HG02981 (cell line): Measurements from ENCODE around the gene CRISPLD2.

Source experiments
- ATAC-seq: cut with Tn5 transposase; IDR thresholded peaks from one replicate; pipeline ENCODE4 v1.9.1; 2021; ENCODE audit warnings: mild to moderate bottlenecking, moderate library complexity; ENCODE audit not compliant: unreplicated experiment

Gene CRISPLD2

GRCh38 chr16:84947996-84948850 lies 128.4 kb downstream of the CRISPLD2 start:
- no peak for ATAC-seq

GRCh38 chr16:84948851-84949610 lies 129.2 kb downstream of the CRISPLD2 start:
- ATAC-seq, result no peak

- no peak for ATAC-seq
Observed at GRCh38 chr16:84949772-84950436, 130.1 kb downstream of the CRISPLD2 start.

- ATAC-seq, result no peak
Observed at GRCh38 chr16:84950906-84951305, 131.1 kb downstream of the CRISPLD2 start.

- ATAC-seq, result peak; percentile 47
Observed at GRCh38 chr16:84952335-84953189, 132.8 kb downstream of the CRISPLD2 start.

GRCh38 chr16:84953190-84953746 lies 133.5 kb downstream of the CRISPLD2 start:
- no peak for ATAC-seq

- ATAC-seq, result no peak
Observed at GRCh38 chr16:84955427-84955826, 135.6 kb downstream of the CRISPLD2 start.

GRCh38 chr16:84957192-84957591 lies 137.4 kb downstream of the CRISPLD2 start:
- ATAC-seq, result no peak

GRCh38 chr16:84957792-84958191 lies 138.0 kb downstream of the CRISPLD2 start:
- no peak for ATAC-seq
